HS-5 (cell line): Measurements from ENCODE around the gene NAV3.
A peak's percentile ranks its signal among the peaks of the same experiment; 100 is the strongest.

Experiments used
- DNase-seq: peaks from one replicate; pipeline ENCODE4 v3.0.0-alpha.2; 2012; ENCODE audit warnings: low read depth

Gene NAV3

GRCh38 chr12:77928078-77928477, 97.4 kb downstream of the NAV3 start:
- no peak for DNase-seq

GRCh38 chr12:77932216-77932615, 101.5 kb downstream of the NAV3 start:
- DNase-seq = no peak

GRCh38 chr12:77938301-77938700, 107.6 kb downstream of the NAV3 start:
- no peak for DNase-seq

GRCh38 chr12:77940011-77940423, 109.3 kb downstream of the NAV3 start:
- peak; percentile 91 for DNase-seq

- DNase-seq = peak; percentile 74
Measured at GRCh38 chr12:77940567-77940966, 109.9 kb downstream of the NAV3 start.

GRCh38 chr12:77941401-77941800, 110.7 kb downstream of the NAV3 start:
- no peak for DNase-seq

- DNase-seq = peak; percentile 83
Measured at GRCh38 chr12:77943466-77943865, 112.8 kb downstream of the NAV3 start.

- no peak for DNase-seq
Measured at GRCh38 chr12:77946541-77947061, 115.9 kb downstream of the NAV3 start.

- DNase-seq = no peak
Measured at GRCh38 chr12:77947330-77947729, 116.6 kb downstream of the NAV3 start.

- no peak for DNase-seq
Measured at GRCh38 chr12:77947746-77948145, 117.1 kb downstream of the NAV3 start.

- DNase-seq = no peak
Measured at GRCh38 chr12:77949943-77950342, 119.2 kb downstream of the NAV3 start.

GRCh38 chr12:77953528-77954205, 123.0 kb downstream of the NAV3 start:
- no peak for DNase-seq

GRCh38 chr12:77954206-77954555, 123.5 kb downstream of the NAV3 start:
- DNase-seq = no peak

GRCh38 chr12:77957062-77957461, 126.4 kb downstream of the NAV3 start:
- DNase-seq = no peak

GRCh38 chr12:77963576-77964178, 133.0 kb downstream of the NAV3 start:
- DNase-seq = no peak

GRCh38 chr12:77965790-77966189, 135.1 kb downstream of the NAV3 start:
- DNase-seq = no peak

- no peak for DNase-seq
Measured at GRCh38 chr12:77968021-77968420, 137.3 kb downstream of the NAV3 start.

- DNase-seq = no peak
Measured at GRCh38 chr12:77968571-77968970, 137.9 kb downstream of the NAV3 start.

- no peak for DNase-seq
Measured at GRCh38 chr12:77973579-77973978, 142.9 kb downstream of the NAV3 start.

GRCh38 chr12:77974645-77975044, 144.0 kb downstream of the NAV3 start:
- DNase-seq = no peak

- DNase-seq = no peak
Measured at GRCh38 chr12:77979597-77980250, 149.0 kb downstream of the NAV3 start.

GRCh38 chr12:77980782-77981181, 150.1 kb downstream of the NAV3 start:
- DNase-seq = peak; percentile 9

- no peak for DNase-seq
Measured at GRCh38 chr12:77983859-77984258, 153.2 kb downstream of the NAV3 start.
